Right hindlimb (tissue), 1 donor: ENCODE measurements around the gene KMT5C.
A peak's percentile ranks its signal among the peaks of the same experiment; 100 is the strongest.

ENCODE experiments used
- DNase-seq: peaks from one replicate; pipeline ENCODE4 v3.0.0-alpha.2; 2018

KMT5C gene

GRCh38 chr19:55348317-55349034 lies 8.8 kb downstream of the KMT5C start:
- peak; percentile 29 for DNase-seq

- no peak for DNase-seq
Measured at GRCh38 chr19:55350620-55351315, 11.1 kb downstream of the KMT5C start.

DNA sequence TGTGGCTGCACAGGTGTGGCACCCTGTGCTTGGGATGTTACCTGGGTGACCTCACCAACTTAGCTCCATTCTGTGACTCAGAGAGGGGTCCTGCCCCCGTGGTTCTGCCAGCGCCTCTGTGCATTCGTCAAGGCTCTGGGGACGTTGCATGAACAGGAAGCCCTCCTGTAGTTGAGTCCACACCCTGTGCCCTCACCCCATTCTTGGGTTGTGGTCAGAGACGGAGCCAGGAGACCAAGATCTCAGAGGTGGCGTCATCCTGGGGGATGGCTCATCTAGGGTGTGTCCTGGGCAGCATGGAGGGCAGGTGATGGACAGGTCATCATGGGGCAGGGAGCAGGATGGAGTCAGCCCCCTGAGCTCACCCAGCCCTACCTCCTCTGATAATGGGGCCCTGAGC lies 12.4 kb downstream of the KMT5C start:
- no peak for DNase-seq

GRCh38 chr19:55352549-55353145 lies 13.0 kb downstream of the KMT5C start:
- DNase-seq, result no peak

DNA sequence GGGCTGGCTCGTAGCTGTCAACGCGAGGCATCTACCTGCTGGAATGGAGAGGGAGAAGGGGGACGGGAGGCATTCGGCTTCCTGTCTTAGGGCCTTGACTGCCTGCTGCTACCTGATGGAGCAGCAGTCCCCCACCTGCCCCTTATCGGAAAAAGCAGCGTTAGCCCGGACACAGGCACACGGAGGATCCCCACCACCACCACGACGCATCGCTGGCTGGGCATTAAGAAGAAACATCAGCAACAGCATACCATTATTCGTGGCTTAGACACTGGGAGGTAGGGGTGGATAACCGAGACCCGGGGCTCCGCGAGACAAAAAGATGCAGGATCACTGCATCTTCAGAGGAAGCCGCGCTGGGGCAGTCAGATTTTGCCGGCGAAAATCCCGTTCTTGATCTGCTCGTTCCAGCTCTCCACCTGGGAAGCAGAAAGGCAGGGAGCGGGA lies 13.7 kb downstream of the KMT5C start:
- DNase-seq, result no peak

- DNase-seq, result peak; percentile 62
Measured at GRCh38 chr19:55353803-55354697, 14.4 kb downstream of the KMT5C start.

DNA sequence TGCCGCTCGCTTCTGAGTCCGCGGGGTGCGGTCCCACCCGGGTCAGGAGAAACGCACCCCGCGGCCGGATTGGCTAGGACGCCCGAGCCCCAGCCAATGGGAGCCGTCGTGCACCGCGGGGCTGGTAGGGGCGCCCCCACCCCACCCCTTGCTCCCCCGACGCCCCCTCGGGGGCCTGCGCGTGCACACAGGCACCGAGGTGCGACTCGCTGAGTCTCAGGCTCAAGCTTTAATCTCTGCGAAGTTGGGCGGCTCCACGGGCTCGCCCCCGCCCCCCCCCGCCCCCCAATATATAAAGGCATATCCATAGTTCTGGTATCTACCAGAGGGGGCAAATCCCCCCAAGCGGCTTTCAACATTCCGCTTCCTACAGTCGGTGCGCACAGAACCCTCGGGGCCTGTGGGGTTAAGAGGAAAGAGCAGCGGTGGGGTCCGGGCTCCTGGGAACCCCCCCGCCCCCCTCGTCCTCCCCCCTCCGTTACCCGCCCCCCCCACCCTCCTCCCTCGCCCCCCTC lies 15.1 kb downstream of the KMT5C start, which contains the start of gene COX6B2:
COX6B2 (minus strand) TSS at position 22 of the 515 bp plus-strand sequence. CDS start 198 bp downstream, outside the sequence.
- DNase-seq, result peak; percentile 21

GRCh38 chr19:55355213-55355821 lies 15.6 kb downstream of the KMT5C start:
- DNase-seq, result peak; percentile 23

- DNase-seq, result no peak
Measured at GRCh38 chr19:55358493-55358892, 18.8 kb downstream of the KMT5C start.

- DNase-seq, result no peak
Measured at GRCh38 chr19:55358943-55359908, 19.6 kb downstream of the KMT5C start.

DNA sequence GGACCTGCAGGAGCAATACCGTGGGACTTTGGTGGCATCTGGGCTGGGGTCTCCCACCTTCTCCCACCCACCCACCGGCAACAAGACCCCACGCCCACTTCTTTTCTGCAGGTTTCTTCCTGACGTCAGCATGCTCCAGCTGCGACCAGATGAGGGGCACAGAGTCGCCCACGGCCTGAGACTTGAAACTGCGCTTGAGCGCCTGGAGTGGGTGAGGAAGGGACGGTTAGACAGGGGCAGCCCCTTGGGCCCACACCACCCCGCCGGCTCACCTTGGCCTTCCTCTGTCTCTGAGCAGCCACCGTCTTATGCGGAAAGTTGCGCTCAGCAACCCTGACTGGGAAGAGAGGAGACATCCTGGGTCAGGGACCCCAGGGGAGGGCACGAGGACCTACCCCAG lies 21.2 kb downstream of the KMT5C start:
- no peak for DNase-seq

GRCh38 chr19:55362174-55362989 lies 22.7 kb downstream of the KMT5C start:
- DNase-seq, result no peak

- no peak for DNase-seq
Measured at GRCh38 chr19:55362990-55363716, 23.5 kb downstream of the KMT5C start, which contains the start of gene GARIN5B. Gene GARIN5B (minus strand): TSS chr19:55363260. CDS start chr19:55363066, 194 bp downstream.

DNA sequence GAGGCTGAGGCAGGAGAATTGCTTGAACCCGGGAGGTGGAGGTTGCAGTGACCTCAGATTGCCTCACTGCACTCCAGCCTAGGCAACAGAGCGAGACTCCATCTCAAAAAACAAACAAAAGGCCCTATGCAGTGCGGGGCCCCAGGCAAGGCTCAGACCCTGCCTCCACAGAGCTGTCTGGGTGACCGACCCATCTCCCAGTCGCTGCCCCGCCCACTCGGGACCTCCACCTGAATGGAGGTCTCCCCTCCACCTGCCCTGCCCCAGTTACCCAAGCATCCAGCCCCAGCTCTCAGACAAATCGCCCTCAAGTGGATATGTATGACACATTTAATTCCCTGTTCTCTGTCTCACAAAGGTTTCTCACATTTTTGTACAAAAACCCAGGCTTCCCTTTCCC lies 25.6 kb downstream of the KMT5C start:
- no peak for DNase-seq

DNA sequence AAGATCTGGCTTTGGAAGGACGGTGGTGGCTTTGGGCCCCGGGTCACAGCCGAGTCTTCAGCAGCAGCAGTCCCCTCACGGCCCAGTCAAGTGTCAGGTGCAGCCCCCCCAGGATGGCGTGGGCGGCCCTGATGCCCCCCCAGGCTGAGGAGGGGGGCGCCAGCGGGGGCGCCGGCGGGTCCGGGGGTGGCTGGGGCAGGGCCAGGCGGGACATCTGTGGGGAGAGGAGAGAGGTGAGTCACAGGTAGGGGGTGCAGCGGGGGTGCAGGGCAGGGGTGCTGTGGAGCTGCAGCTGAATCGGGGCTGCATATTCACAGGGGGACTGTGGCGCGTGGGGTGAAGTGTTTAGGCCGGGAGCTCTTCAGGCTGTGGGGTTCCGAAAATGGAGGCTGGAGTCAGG lies 26.3 kb downstream of the KMT5C start:
- DNase-seq, result no peak

DNA sequence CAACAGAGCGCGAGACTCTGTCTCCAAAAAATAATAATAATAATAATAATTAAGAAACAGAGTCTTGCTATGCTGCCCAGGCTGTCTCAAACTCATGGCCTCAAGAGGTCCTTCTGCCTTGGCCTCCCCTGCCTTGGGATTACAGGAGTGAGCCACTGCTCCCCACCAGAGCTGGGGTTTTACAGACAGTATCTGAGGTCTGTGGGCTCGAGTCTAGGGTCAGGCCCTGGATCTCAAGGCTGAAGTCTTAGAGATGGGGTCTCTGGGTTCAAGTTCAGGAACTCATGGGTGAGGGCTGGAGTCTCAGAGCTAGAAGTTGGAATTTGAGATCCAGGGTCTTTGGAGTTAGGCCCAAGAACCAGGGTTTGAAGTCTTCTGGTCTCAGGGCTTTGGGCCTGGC lies 27.1 kb downstream of the KMT5C start:
- DNase-seq, result no peak

- no peak for DNase-seq
Measured at GRCh38 chr19:55368106-55368505, 28.4 kb downstream of the KMT5C start.

DNA sequence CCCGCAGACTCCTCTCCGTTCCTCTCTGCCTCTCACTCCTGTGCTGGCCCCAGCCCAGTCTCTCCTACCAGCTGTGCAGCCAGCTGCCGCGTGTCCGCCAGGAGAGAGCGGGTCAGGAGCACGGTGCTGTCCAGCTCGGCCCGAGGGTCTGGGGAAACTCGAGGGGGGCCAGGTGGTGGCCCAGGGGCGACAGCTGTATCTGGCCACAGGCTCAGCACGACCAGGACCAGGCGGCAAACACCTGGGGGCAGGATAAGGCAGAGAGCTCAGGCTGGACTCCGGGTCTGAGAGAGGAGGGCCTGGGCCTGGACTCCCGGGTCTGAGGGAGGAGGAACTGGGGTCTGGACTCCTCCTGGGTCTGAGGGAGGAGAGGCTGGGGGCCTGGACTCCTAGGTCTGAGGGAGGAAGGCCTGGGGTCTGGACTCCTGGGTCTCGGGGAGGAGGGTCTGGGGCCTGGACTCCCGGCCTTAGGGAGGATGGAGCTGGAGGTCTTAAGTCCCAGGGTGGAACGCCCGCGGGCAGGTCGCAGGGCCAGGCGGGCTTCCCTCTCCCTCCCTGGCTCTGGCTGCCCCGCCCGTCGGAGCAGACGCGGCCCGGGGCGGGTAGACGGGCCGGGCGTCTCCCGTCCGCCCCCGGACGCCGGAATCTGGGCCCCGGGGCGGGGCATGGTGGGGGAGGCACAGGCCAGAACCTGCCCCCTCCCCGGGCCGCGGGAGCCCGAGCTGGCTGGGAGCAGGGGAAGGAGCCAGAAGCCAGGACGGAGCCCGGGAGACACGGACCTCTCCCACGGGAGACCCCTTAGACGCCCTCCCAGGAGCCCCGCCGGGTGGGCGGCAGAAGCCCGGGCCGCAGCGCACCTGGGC lies 29.3 kb downstream of the KMT5C start:
- DNase-seq, result peak; percentile 64
